SK-N-SH treated with all-trans-retinoic acid at 6 μM for 48 hours (cell line): ENCODE data around the gene MGMT.

ENCODE experiments used
- ATAC-seq: fragments of 200-7000 bp; cut with Tn5 transposase; 3 replicates; pipeline ENCODE4 v1.9.1; 2020; ENCODE audit warnings: mild to moderate bottlenecking, moderate library complexity
- ARNTL ChIP-seq: fragments of 450-650 bp; formaldehyde crosslinking; IDR thresholded peaks from 2 replicates; pipeline ENCODE4 v1.5.0; 2020; ENCODE audit warnings: low read depth, mild to moderate bottlenecking, moderate library complexity, borderline replicate concordance
- BACH2 ChIP-seq: fragments of 250-450 bp; sonication (Bioruptor Pico); IDR thresholded peaks from 2 replicates; pipeline ENCODE4 v1.9.0; 2021; ENCODE audit warnings: mild to moderate bottlenecking, borderline replicate concordance
- CREB5 ChIP-seq: fragments of 250-450 bp; sonication (Bioruptor Pico); IDR thresholded peaks from 2 replicates; pipeline ENCODE4 v1.5.1; 2020; ENCODE audit warnings: low read depth, mild to moderate bottlenecking, moderate library complexity
- CSDC2 ChIP-seq: fragments of 250-450 bp; sonication (Bioruptor Pico); IDR thresholded peaks from 2 replicates; pipeline ENCODE4 v1.5.0; 2020; ENCODE audit warnings: mild to moderate bottlenecking, moderate library complexity
- CSRNP3 ChIP-seq: fragments of 250-450 bp; sonication (Bioruptor Pico); IDR thresholded peaks from 2 replicates; pipeline ENCODE4 v1.5.1; 2021; ENCODE audit warnings: mild to moderate bottlenecking, moderate library complexity
- ESRRG ChIP-seq: fragments of 250-450 bp; sonication (Bioruptor Pico); IDR thresholded peaks from 2 replicates; pipeline ENCODE4 v1.6.1; 2021; ENCODE audit warnings: mild to moderate bottlenecking
- GLIS3 ChIP-seq: fragments of 250-450 bp; sonication (Bioruptor Pico); IDR thresholded peaks from 2 replicates; pipeline ENCODE4 v1.5.0; 2020; ENCODE audit warnings: mild to moderate bottlenecking, moderate library complexity
- ISL1 ChIP-seq: fragments of 250-450 bp; sonication (Bioruptor Pico); IDR thresholded peaks from 2 replicates; pipeline ENCODE4 v2.1.2; 2022; ENCODE audit warnings: mild to moderate bottlenecking, moderate library complexity
- OSR1 ChIP-seq: fragments of 250-450 bp; sonication (Bioruptor Pico); IDR thresholded peaks from 2 replicates; pipeline ENCODE4 v1.8.0; 2022; ENCODE audit warnings: moderate library complexity, mild to moderate bottlenecking, inconsistent platforms
- PATZ1 ChIP-seq: fragments of 250-450 bp; sonication (Bioruptor Pico); IDR thresholded peaks from 2 replicates; pipeline ENCODE4 v1.8.0; 2020; ENCODE audit warnings: mild to moderate bottlenecking, moderate library complexity, borderline replicate concordance
- POU6F1 ChIP-seq: fragments of 250-450 bp; sonication (Bioruptor Pico); IDR thresholded peaks from 2 replicates; pipeline ENCODE4 v1.8.0; 2021; ENCODE audit warnings: low read depth, mild to moderate bottlenecking, moderate library complexity, borderline replicate concordance
- PPARA ChIP-seq: fragments of 250-450 bp; sonication (Bioruptor Pico); IDR thresholded peaks from 2 replicates; pipeline ENCODE4 v1.5.0; 2020; ENCODE audit warnings: mild to moderate bottlenecking, borderline replicate concordance
- RARB ChIP-seq: fragments of 250-450 bp; sonication (Bioruptor Pico); IDR thresholded peaks from 2 replicates; pipeline ENCODE4 v1.8.0; 2021; ENCODE audit warnings: mild to moderate bottlenecking, moderate library complexity
- SNAI2 ChIP-seq: fragments of 250-450 bp; sonication (Bioruptor Pico); IDR thresholded peaks from 2 replicates; pipeline ENCODE4 v1.5.0; 2020; ENCODE audit warnings: mild to moderate bottlenecking, moderate library complexity
- TCF4 ChIP-seq: fragments of 250-450 bp; sonication (Bioruptor Pico); IDR thresholded peaks from 2 replicates; pipeline ENCODE4 v1.8.0; 2021; ENCODE audit warnings: mild to moderate bottlenecking, moderate library complexity, borderline replicate concordance
- TOX ChIP-seq: fragments of 250-450 bp; sonication (Bioruptor Pico); IDR thresholded peaks from 2 replicates; pipeline ENCODE4 v1.8.0; 2021; ENCODE audit warnings: mild to moderate bottlenecking, moderate library complexity, borderline replicate concordance
- TSHZ2 ChIP-seq: fragments of 250-450 bp; sonication (Bioruptor Pico); IDR thresholded peaks from 2 replicates; pipeline ENCODE4 v1.5.0; 2020; ENCODE audit warnings: mild to moderate bottlenecking, moderate library complexity
- ZFP3 ChIP-seq: fragments of 250-450 bp; sonication (Bioruptor Pico); IDR thresholded peaks from 2 replicates; pipeline ENCODE4 v1.5.0; 2020; ENCODE audit warnings: mild to moderate bottlenecking, moderate library complexity
- ZFP30 ChIP-seq: fragments of 450-650 bp; formaldehyde crosslinking; IDR thresholded peaks from 2 replicates; pipeline ENCODE4 v1.5.0; 2022; ENCODE audit warnings: mild to moderate bottlenecking, moderate library complexity
- ZNF565 ChIP-seq: fragments of 450-650 bp; formaldehyde crosslinking; conservative IDR thresholded peaks from 2 replicates; pipeline ENCODE4 v1.5.0; 2020; ENCODE audit warnings: low read depth, mild to moderate bottlenecking, moderate library complexity
- ZNF70 ChIP-seq: fragments of 450-650 bp; formaldehyde crosslinking; IDR thresholded peaks from 2 replicates; pipeline ENCODE4 v1.5.0; 2020; ENCODE audit warnings: mild to moderate bottlenecking, moderate library complexity
- ZNF8 ChIP-seq: fragments of 450-650 bp; formaldehyde crosslinking; IDR thresholded peaks from 2 replicates; pipeline ENCODE4 v1.5.0; 2020; ENCODE audit warnings: mild to moderate bottlenecking, moderate library complexity

The MGMT gene

GRCh38 chr10:129532838-129533237, 65.8 kb downstream of the MGMT start:
- TF ChIP-seq ISL1 (CRISPR knock-in tag) (no peak), TOX (CRISPR knock-in tag) (no peak), TCF4 (CRISPR knock-in tag) (no peak), TSHZ2 (CRISPR knock-in tag) (no peak), ZNF565 (CRISPR knock-in tag) (no peak), ARNTL (no peak), BACH2 (no peak)
- ATAC-seq = no peak

GRCh38 chr10:129533281-129533680, 66.2 kb downstream of the MGMT start:
- TF ChIP-seq TCF4 (CRISPR knock-in tag) (no peak), ZNF8 (no peak), CSDC2 (CRISPR knock-in tag) (no peak), TSHZ2 (CRISPR knock-in tag) (no peak), POU6F1 (CRISPR knock-in tag) (no peak), TOX (CRISPR knock-in tag) (no peak), ZFP3 (CRISPR knock-in tag) (no peak), CREB5 (CRISPR knock-in tag) (no peak), ZNF70 (CRISPR knock-in tag) (no peak), ZNF565 (CRISPR knock-in tag) (no peak), PPARA (CRISPR knock-in tag) (no peak), SNAI2 (CRISPR knock-in tag) (no peak), ZFP30 (CRISPR knock-in tag) (no peak), CSRNP3 (CRISPR knock-in tag) (no peak), PATZ1 (CRISPR knock-in tag) (no peak), GLIS3 (CRISPR knock-in tag) (no peak), RARB (CRISPR knock-in tag) (no peak), OSR1 (no peak), ESRRG (CRISPR knock-in tag) (no peak), ISL1 (CRISPR knock-in tag) (no peak)

More at GRCh38 chr10:129533281-129533680, 66.2 kb downstream of the MGMT start:
- no peak for ATAC-seq
